ENCODE data around the gene KRTAP10-10. TPM values are rescaled to one million over a fixed set of nuclear protein-coding genes. Genes with fewer than 3 reads are reported as not detected.

Gene KRTAP10-10
- total RNA-seq, 1 donor = not detected

- H3K79me2 ChIP-seq (ENCODE audit: insufficient read depth, low read length) = no peaks in the 10 kb centered on the region
- no peak for DNase-seq (ENCODE audit: insufficient read length, low spot score, missing footprints)
- H3K9me3 ChIP-seq (ENCODE audit: low read depth, low read length) = no peaks in the 10 kb centered on the region
- H3K4me3 ChIP-seq (ENCODE audit: insufficient read depth, low read length) = no peak overlapping the region
- H4K20me1 ChIP-seq (ENCODE audit: insufficient read depth, low read length) = no peaks in the 10 kb centered on the region
- no peak overlapping the region for H3K27ac ChIP-seq (ENCODE audit: low read depth, low read length)
- no peak overlapping the region for H3K4me2 ChIP-seq (ENCODE audit: insufficient read depth, low read length)
- no peaks in the 10 kb centered on the region for H3K36me3 ChIP-seq (ENCODE audit: insufficient read depth, low read length)
- no peaks in the 10 kb centered on the region for H3K4me1 ChIP-seq (ENCODE audit: insufficient read depth, low read length)
- H3K27me3 ChIP-seq (ENCODE audit: insufficient read depth, low read length) = peaks cover 7% of the 10 kb centered on the region
- no peak overlapping the region for H2AFZ ChIP-seq (ENCODE audit: low read length)
- TF ChIP-seq, protein P1, sequence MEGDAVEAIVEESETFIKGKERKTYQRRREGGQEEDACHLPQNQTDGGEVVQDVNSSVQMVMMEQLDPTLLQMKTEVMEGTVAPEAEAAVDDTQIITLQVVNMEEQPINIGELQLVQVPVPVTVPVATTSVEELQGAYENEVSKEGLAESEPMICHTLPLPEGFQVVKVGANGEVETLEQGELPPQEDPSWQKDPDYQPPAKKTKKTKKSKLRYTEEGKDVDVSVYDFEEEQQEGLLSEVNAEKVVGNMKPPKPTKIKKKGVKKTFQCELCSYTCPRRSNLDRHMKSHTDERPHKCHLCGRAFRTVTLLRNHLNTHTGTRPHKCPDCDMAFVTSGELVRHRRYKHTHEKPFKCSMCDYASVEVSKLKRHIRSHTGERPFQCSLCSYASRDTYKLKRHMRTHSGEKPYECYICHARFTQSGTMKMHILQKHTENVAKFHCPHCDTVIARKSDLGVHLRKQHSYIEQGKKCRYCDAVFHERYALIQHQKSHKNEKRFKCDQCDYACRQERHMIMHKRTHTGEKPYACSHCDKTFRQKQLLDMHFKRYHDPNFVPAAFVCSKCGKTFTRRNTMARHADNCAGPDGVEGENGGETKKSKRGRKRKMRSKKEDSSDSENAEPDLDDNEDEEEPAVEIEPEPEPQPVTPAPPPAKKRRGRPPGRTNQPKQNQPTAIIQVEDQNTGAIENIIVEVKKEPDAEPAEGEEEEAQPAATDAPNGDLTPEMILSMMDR (IDR thresholded peaks at IDR 0.05; ENCODE audit: extremely low read depth, low read depth, low read length) = no peak
These were observed 44.0 kb downstream of the KRTAP10-10 start for GRCh38 chr21:44681152-44681551.

DNA sequence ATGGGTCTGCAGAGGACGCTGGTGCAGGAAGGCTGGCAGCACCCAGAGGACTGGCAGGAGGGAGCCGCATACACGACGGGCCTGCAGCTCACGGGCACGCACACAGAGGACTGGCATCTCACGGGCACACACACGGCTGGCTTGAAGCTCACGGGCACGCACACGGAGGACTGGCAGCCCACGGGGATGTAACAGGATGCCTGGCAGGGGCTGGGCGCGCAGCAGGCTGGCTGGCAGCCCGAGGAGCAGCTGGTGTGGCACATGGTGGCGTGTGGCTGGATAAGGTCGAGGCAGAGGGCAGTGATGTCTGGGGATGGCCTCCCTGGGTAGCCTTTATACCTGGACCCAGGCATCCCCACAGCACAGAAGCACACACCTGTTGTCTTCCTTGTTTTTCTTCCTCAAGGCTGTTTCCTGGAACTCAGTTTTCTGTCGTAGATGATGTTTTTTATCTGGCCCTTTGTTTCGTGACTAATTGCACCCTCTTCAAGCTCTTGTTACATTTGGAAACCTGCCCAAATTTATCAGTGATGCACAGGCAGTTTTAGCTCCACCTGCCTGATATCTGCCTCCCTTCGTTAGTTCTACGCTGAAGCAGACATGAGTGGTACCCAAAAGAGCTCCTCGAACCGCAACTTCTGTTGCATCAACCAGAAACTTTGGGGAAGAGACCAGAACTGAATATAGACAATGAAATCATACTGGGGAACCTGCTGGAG lies 44.9 kb downstream of the KRTAP10-10 start, which contains the start of gene KRTAP12-1:
Gene KRTAP12-1 (minus strand): TSS at position 303 of the 719 bp plus-strand sequence. CDS start 40 bp downstream, at position 263.
- Histone ChIP-seq H4K20me1 (ENCODE audit: insufficient read depth, low read length) (no peaks in the 10 kb centered on the region), H3K27ac (ENCODE audit: low read depth, low read length) (no peak within 1 kb of the TSS), H3K79me2 (ENCODE audit: insufficient read depth, low read length) (no peaks in the 10 kb centered on the region), H3K36me3 (ENCODE audit: insufficient read depth, low read length) (no peaks in the 10 kb centered on the region), H3K4me2 (ENCODE audit: insufficient read depth, low read length) (no peak within 1 kb of the TSS), H3K4me3 (ENCODE audit: insufficient read depth, low read length) (no peak within 1 kb of the TSS), H2AFZ (ENCODE audit: low read length) (no peak within 1 kb of the TSS), H3K9me3 (ENCODE audit: low read depth, low read length) (no peaks in the 10 kb centered on the region), H3K4me1 (ENCODE audit: insufficient read depth, low read length) (no peaks in the 10 kb centered on the region), H3K27me3 (ENCODE audit: insufficient read depth, low read length) (peaks cover 1% of the 10 kb centered on the region)
- TF ChIP-seq, protein P1 (IDR thresholded peaks at IDR 0.05; ENCODE audit: extremely low read depth, low read depth, low read length) = no peak
- no peak for DNase-seq (ENCODE audit: insufficient read length, low spot score, missing footprints)

DNA sequence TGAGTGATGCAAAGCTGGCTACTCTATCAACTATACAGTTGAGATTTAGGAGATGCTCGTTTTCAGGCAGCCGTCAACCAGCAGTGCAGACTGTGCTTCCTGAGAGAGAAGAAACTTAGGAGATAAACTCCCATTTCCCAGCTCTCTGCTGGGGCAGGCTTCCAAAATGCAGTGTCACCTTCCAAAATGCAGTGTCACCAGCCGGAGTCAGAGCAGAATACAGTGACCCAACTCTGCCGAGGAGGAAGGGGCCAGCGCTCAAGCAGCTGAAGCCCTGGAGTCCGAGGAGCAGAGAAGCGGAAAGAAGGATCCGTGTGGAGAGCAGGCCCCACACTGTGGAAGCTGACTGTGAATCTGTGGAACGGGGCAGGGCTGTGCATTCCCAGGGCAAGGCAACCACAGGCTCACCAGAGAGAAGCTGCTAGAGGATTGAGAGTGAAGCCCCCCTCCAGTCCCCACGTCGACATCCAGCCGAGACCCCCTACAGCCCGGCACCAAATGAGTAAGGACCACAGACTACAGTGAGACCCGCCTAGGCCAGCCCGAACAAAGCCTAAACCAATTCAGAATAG lies 45.5 kb downstream of the KRTAP10-10 start:
- Histone ChIP-seq H4K20me1 (ENCODE audit: insufficient read depth, low read length) (no peaks in the 10 kb centered on the region), H3K27me3 (ENCODE audit: insufficient read depth, low read length) (peaks cover 5% of the 10 kb centered on the region), H3K36me3 (ENCODE audit: insufficient read depth, low read length) (no peaks in the 10 kb centered on the region), H3K27ac (ENCODE audit: low read depth, low read length) (no peak overlapping the region), H3K4me3 (ENCODE audit: insufficient read depth, low read length) (no peak overlapping the region), H3K79me2 (ENCODE audit: insufficient read depth, low read length) (no peaks in the 10 kb centered on the region), H2AFZ (ENCODE audit: low read length) (no peak overlapping the region), H3K4me2 (ENCODE audit: insufficient read depth, low read length) (no peak overlapping the region), H3K9me3 (ENCODE audit: low read depth, low read length) (no peaks in the 10 kb centered on the region), H3K4me1 (ENCODE audit: insufficient read depth, low read length) (no peaks in the 10 kb centered on the region)
- TF ChIP-seq, protein P1 (IDR thresholded peaks at IDR 0.05; ENCODE audit: extremely low read depth, low read depth, low read length) = no peak
- DNase-seq (ENCODE audit: insufficient read length, low spot score, missing footprints) = no peak

- H3K79me2 ChIP-seq (ENCODE audit: insufficient read depth, low read length) = no peaks in the 10 kb centered on the region
- no peak overlapping the region for H3K27ac ChIP-seq (ENCODE audit: low read depth, low read length)
- no peaks in the 10 kb centered on the region for H4K20me1 ChIP-seq (ENCODE audit: insufficient read depth, low read length)
- TF ChIP-seq, protein P1 (IDR thresholded peaks at IDR 0.05; ENCODE audit: extremely low read depth, low read depth, low read length) = no peak
- H3K9me3 ChIP-seq (ENCODE audit: low read depth, low read length) = no peaks in the 10 kb centered on the region
- H2AFZ ChIP-seq (ENCODE audit: low read length) = no peak overlapping the region
- peaks cover 10% of the 10 kb centered on the region for H3K27me3 ChIP-seq (ENCODE audit: insufficient read depth, low read length)
- no peak for DNase-seq (ENCODE audit: insufficient read length, low spot score, missing footprints)
- no peak overlapping the region for H3K4me3 ChIP-seq (ENCODE audit: insufficient read depth, low read length)
- no peak overlapping the region for H3K4me2 ChIP-seq (ENCODE audit: insufficient read depth, low read length)
- no peaks in the 10 kb centered on the region for H3K4me1 ChIP-seq (ENCODE audit: insufficient read depth, low read length)
- H3K36me3 ChIP-seq (ENCODE audit: insufficient read depth, low read length) = no peaks in the 10 kb centered on the region
These were observed 46.9 kb downstream of the KRTAP10-10 start for GRCh38 chr21:44684077-44684476.

Measured in osteoblast (primary cell).